GM19239 (cell line): ENCODE results near the gene SYTL5.

ENCODE experiments used
- DNase-seq: peaks from one replicate; pipeline ENCODE4 v3.0.0; 2011; ENCODE audit warnings: low spot score; ENCODE audit not compliant: insufficient read length
- FAIRE-seq: peaks from 2 replicates; lab custom pipeline; 2011; peaks lifted over from hg19 to GRCh38; lab: Jason Lieb, UNC

The SYTL5 gene

GRCh38 chrX:38085813-38086212 is 79.5 kb downstream of the SYTL5 start:
- no peak for FAIRE-seq
- no peak for DNase-seq

GRCh38 chrX:38086451-38087215 is 80.3 kb downstream of the SYTL5 start:
- no peak for DNase-seq
- FAIRE-seq, result no peak

DNA sequence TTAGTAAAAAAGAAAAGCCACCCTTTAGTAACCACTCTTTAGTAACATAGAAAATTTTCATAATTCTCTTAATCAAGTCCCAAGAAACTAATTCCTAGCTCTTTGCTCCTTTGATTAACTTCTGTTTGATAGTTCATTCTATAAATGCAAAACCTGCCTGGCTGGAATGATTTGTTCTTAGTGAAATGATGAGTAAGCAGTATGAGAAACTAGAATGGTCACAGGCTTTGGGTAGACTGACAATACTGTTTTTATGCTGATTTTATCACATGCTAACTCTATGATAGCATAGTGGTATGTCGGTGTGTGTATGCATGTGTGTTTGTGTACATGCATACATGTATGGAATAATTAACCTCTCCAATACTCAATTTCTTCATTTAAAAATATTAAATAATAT is 81.2 kb downstream of the SYTL5 start:
- DNase-seq (no peak), FAIRE-seq (no peak)

DNA sequence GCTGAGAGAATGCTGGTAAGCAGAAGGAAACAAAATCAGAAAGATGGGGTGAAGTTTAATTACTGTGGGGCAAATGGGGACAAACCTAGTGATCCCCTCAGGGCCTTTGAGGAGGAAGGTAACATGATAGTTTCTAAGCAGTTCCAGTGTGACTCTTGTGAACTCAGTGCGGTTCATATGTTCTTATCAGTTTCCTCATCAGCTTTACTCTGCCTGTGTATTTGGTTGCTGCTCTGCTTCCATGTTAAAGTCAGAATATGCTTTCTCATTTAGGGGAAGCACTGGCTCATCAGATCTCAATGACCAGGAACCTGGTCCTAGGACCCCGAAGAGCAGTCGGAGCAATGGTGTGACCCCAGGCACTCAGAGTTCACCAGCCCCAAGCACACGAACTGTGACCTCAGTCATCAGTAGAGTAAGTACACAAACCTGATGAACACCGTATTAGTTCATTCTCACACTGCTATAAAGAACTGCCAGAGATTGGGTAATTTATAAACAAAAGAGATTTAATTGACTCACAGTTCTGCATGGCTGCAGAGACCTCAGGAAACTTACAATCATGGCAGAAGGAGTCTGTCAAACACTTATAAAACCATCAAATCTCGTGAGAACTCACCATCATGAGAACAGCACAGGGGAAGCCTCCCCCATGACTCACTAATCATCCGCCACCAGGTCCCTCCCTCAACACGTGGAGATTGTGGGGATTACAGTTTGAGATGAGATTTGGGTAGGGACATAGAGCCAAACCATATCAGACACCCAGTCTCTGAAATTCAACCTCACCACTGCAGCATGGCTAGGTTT is 83.0 kb downstream of the SYTL5 start:
- no peak for FAIRE-seq

GRCh38 chrX:38095971-38096529 is 89.7 kb downstream of the SYTL5 start:
- peak; percentile 56 for FAIRE-seq

More for the DNA sequence above, 83.0 kb downstream of the SYTL5 start:
- DNase-seq, result no peak

GRCh38 chrX:38099688-38100087 is 93.3 kb downstream of the SYTL5 start:
- no peak for FAIRE-seq
- DNase-seq, result no peak

More at GRCh38 chrX:38095971-38096529, 89.7 kb downstream of the SYTL5 start:
- no peak for DNase-seq

GRCh38 chrX:38102240-38102639 is 95.9 kb downstream of the SYTL5 start:
- DNase-seq (no peak), FAIRE-seq (no peak)

DNA sequence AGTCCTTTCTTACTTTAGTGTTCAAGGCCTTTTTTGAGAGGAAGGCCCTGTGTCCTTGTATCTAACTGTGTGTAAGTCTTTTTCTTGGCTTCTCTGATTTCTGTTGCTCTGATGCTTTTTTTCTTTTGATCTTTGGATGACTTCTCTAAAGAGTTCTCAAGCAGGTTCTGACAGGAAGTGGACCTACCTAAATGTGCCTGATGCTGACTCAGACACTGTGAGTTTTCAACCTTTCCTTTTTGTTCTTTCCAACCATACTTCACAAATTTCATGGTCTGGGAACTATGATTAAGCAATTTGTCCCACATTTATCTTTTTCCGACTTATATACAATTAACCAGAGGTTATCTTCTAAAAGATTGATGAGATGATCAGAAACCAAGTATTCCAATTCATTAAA is 96.5 kb downstream of the SYTL5 start:
- FAIRE-seq, result no peak

GRCh38 chrX:38103857-38104812 is 97.8 kb downstream of the SYTL5 start:
- DNase-seq (no peak), FAIRE-seq (peak; percentile 88)

More for the DNA sequence above, 96.5 kb downstream of the SYTL5 start:
- no peak for DNase-seq

DNA sequence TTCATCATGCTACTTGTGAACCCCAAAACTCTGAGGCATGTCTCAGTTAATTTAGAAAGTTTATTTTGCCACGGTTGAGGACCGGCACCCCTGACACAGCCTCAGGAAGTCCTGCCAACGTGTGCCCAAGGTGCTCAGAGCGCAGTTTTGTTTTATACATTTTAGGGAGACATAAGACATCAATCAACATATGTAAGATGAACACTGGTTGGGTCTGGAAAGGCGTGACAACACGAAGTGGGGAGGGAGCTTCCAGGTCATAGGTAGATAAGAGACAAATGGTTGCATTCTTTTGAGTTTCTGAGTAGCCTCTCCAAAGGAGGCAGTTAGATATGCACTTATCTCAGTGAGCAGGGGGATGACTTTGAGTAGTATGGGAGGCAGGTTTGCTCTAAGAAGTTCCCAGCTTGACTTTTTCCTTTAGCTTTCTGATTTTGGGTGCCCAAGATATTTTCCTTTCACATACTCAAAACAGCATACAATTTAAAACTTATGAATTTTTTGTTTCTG is 98.9 kb downstream of the SYTL5 start:
- FAIRE-seq (no peak), DNase-seq (no peak)

DNA sequence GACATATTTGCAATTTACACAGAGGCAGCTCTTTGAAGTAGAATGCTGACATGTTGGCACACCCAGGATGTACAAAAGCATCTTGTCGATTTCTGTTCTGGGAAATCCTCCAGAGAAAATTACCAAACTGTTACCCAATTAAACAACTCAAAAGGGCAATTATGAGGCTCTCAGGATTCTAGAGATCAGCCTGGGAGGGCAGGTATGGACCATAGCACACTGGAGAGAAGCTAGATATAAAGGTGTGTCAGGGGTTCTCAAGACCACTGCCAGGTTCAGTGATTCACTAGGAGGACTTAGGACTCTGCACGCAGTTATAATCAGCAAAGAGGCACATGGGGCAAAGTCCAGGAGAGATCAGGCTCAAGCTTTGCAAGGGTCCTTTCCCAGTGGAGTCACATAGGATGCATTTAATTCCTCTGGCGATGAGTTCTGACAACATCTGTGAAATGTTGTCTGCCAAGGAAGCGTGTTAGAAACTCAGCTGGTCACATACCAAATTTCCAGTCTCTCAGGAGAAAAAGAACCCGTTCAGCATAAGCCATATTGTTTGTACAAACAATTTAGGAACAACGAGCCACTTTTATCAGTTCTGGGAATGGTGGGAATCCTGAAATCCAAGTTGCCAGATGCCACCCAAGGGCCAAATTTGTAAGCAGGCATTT is 100.8 kb downstream of the SYTL5 start:
- DNase-seq (no peak), FAIRE-seq (no peak)

DNA sequence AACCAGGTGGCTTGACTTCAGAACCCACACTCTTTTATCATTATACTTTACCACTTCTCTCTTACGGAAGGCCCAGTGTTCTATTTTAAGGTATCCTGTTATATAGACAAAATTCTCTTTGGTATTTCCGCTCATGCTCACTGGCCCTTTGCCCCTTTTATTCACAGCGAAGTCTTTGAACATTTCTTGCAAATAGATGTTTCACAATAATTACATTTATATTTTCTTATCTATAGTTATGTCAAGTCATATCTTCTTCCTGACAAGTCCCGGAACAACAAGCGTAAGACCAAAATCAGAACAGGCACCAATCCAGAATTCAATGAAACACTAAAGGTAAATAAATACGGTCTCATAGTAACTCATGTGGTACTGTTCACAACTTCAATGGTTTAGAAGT is 102.0 kb downstream of the SYTL5 start:
- no peak for DNase-seq
- FAIRE-seq, result peak; percentile 21

DNA sequence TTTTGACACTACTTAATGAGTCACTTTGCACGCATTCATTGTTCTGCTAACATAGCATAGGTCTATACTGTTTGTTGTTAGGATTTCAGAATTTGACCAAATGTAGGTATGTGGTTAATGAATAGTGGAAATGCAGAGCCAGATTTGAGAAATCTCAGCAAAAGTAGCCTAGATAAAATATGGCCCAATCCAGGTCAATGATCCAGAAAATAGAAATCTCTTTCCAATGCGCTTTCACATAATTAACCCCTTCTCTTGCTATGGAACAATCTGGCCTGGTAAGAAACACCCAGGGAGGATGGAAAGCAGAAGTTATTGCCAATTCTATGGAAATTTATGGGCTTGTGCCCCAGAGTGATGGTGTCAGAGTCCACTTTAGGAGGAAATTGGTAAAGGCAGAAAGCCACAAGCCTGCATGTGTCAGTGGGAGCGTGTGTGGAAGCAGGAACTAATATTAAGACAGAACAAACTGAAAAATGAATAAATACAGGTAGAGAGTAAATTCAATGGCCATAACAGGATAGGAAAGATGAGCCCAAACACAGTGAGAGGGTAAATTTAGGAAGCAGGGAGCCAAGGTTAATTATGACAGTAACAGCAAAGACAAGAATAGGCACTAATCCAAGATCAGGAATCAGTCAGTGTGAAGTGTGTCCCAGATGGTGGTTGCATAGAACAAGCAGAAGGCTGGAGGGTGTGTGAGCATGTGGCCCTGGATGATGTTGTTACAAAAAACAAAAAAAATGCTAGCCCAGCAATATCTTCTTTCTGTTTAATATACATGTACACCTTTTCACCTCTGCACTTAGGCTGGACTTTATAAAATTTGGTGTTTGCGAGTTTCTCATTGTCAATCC is 102.9 kb downstream of the SYTL5 start:
- FAIRE-seq (peak; percentile 80), DNase-seq (no peak)

GRCh38 chrX:38110231-38110630 is 103.9 kb downstream of the SYTL5 start:
- FAIRE-seq (no peak), DNase-seq (no peak)

DNA sequence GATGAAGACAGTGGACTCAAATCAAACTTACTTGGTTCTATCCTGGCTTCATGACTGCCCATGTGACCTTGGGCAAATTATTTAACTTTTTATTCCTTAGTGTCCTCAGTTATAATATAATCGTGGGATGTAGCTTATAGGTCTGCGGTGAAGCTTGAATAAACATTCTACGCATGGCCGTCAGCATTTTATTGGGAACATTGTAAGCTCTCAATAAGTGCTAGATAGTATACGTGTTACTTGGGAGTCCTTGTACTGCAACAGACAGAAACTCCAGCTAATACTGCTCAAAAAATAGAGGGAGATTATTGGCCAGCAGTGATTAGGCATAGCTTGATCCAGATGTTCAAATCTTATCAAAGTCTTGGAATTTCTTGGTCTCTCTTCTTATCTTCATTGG is 104.8 kb downstream of the SYTL5 start:
- no peak for FAIRE-seq

GRCh38 chrX:38112566-38112965 is 106.2 kb downstream of the SYTL5 start:
- DNase-seq (no peak), FAIRE-seq (peak; percentile 95)

More for the DNA sequence above, 104.8 kb downstream of the SYTL5 start:
- no peak for DNase-seq

- FAIRE-seq (peak; percentile 70), DNase-seq (no peak)
Measured at GRCh38 chrX:38116706-38117105, 110.4 kb downstream of the SYTL5 start.

GRCh38 chrX:38117485-38117884 is 111.1 kb downstream of the SYTL5 start:
- no peak for FAIRE-seq
- DNase-seq, result no peak
